Activated T-cell treated with anti-CD3 and anti-CD28 coated beads, Interleukin-2, amount 50 U/mL, for 24 hours (primary cell): ENCODE measurements around the gene PATL1.

Experiments used
- DNase-seq: peaks from one replicate; pipeline ENCODE4 v3.0.0-alpha.2; 2020
- H3K27ac Mint-ChIP-seq: 2 replicates; pipeline ENCODE4 v1.8.0; 2020; ENCODE audit warnings: mild to moderate bottlenecking, mixed read lengths
- H3K27me3 Mint-ChIP-seq: 2 replicates; pipeline ENCODE4 v1.8.0; 2020; ENCODE audit warnings: mixed read lengths
- H3K36me3 Mint-ChIP-seq: 2 replicates; pipeline ENCODE4 v1.8.0; 2020; ENCODE audit warnings: low read depth, mixed read lengths
- H3K4me1 Mint-ChIP-seq: 2 replicates; pipeline ENCODE4 v1.8.0; 2020; ENCODE audit warnings: low read depth, mixed read lengths
- H3K4me3 Mint-ChIP-seq: 2 replicates; pipeline ENCODE4 v1.8.0; 2020; ENCODE audit warnings: mild to moderate bottlenecking, moderate library complexity, mixed read lengths
- H3K9me3 Mint-ChIP-seq: 2 replicates; pipeline ENCODE4 v1.8.0; 2020; ENCODE audit warnings: mixed read lengths

The PATL1 gene

DNA sequence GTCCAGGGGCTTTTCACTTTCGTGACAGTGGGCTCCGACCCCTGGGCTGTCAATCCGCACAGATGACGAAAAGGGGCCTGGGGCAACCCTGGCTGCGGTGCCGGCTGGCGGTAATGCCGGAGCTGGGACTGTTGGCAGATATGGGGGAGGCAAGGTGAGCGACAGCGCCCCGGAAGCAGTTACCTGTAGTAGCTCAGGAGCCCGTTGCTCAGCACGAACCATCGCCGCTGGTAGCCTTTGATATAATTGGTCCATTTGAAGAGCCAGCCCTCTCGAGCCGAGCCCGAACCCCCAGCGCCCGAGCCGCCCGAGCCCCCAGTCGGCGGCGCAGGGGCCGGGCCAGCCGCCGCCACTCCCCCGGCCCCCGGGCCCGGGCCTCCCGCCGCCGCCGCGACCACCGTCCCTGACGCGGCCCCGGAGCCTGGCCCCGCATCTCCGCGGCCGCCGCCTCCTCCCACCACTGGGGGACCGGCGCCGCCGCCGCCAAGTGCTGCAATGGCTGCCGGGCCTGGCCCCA lies 53.7 kb downstream of the PATL1 start:
- H3K9me3 Mint-ChIP-seq = no peaks in the 10 kb centered on the region
- H3K4me3 Mint-ChIP-seq = peak overlapping the region; percentile 91
- peak; percentile 71 for DNase-seq
- peaks cover 57% of the 10 kb centered on the region for H3K4me1 Mint-ChIP-seq
- H3K36me3 Mint-ChIP-seq = peaks cover 44% of the 10 kb centered on the region
- H3K27ac Mint-ChIP-seq = peak overlapping the region; percentile 99
- no peaks in the 10 kb centered on the region for H3K27me3 Mint-ChIP-seq

DNA sequence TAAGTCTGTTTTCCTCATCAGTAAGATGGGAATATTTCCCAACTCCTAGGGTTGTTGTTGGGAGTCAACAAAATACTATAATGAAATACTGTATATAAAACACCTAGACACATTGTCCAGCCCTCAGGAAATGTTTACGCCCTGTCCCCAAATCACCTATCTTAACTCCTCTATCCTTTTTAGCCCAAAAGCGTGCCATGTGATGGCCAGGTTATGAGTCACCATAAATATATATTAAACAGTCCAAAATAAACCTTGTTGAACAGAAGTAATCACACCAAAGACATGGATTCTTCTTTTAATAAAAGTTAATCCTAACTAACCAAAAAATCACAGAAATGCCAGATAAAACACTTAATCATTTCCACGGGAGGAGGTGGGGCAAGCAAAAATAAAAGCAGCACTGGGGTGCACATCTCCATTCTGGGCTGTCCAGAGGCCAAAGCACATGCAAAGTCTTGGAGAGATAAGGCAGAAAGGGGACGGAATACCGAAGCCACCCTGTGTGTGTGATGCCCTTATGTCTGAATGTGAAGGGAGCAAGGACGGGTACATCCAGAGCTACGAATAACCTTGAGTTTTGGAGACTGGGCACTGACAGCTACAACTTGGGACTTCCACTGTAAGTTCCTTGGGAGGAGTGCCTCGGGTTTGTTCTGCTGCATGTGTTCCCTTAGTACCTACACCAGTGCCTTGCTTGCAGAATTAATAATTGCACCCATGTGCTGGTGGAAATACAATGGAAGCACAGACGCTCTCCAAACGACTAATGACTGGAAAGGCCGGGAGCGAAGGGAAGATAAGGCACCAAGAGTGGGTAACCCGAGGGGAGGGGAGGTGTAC lies 54.3 kb downstream of the PATL1 start:
- peak overlapping the region; percentile 91 for H3K4me3 Mint-ChIP-seq
- H3K9me3 Mint-ChIP-seq = no peaks in the 10 kb centered on the region
- DNase-seq = no peak
- H3K4me1 Mint-ChIP-seq = peaks cover 62% of the 10 kb centered on the region
- peaks cover 50% of the 10 kb centered on the region for H3K36me3 Mint-ChIP-seq
- H3K27ac Mint-ChIP-seq = peak overlapping the region; percentile 90
- H3K27me3 Mint-ChIP-seq = no peaks in the 10 kb centered on the region

DNA sequence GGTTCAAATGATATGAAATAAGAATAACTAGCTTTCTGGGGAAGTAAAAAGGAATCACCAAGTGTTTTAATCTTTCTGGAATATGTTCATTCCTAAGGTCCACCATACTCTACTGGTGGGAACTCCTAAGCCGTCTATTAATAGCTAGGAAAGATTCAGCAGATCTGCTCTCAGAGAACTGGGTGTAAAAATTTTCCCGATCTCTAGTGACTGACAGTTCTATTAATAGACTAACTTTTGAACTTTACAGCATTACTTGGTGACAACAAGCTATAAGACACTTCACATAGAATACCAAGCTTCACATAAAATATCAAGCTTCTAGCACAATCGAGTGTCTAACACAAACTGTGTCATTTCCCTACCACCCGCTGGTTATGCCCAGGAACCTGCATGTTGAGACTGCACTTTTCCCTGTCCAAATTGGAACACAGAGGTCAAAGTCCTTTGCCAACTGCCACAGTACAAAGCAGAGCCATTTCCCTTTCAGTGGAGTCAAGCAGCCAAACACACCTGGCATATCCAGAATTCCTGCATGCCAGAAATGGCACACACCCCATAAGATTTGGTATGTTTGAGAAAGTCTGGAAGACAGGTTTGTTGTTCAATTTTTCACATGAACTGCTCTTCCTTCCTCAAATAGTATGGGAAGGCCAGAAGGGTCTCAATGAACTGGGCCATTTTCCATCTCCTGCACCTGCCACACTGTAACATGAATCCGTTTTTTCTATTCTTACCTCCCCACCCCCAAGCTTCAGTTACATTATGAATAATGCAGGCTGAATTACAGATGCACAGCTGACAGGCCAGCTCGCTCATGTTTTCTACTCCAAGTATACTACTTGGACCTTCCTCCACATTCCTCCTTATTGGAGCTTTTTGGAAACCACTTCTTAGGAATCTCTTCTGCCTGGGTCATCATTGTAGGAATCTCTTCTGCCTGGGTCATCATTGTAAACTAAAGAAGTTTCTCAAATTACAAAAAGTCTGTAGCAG lies 57.0 kb downstream of the PATL1 start:
- Mint-ChIP-seq H3K9me3 (no peaks in the 10 kb centered on the region), H3K27me3 (no peaks in the 10 kb centered on the region), H3K36me3 (peaks cover 77% of the 10 kb centered on the region), H3K27ac (peak overlapping the region; percentile 48), H3K4me1 (peaks cover 75% of the 10 kb centered on the region), H3K4me3 (no peak overlapping the region)
- DNase-seq = no peak

DNA sequence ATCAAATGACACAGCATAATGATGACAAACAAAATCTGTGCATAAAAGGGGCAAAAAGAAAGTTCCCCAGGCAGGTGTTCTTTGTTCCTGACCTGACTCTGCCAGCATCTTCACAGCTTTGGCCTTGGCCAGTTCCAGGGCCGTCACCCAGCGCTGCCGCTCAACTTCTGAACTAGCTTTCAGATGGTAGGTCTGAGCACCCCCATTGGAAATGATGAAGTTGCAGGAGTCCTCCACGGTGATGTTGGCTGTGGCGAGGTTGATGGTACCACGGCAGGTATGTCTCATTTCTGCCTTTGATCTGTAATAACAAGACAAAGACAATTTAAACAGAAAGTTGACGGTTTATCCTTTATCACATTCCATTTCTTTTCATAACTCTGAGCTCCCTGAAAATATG lies 58.5 kb downstream of the PATL1 start:
- Mint-ChIP-seq H3K36me3 (peaks cover 93% of the 10 kb centered on the region), H3K27ac (peak overlapping the region; percentile 82), H3K9me3 (no peaks in the 10 kb centered on the region), H3K4me1 (peaks cover 77% of the 10 kb centered on the region), H3K27me3 (no peaks in the 10 kb centered on the region), H3K4me3 (no peak overlapping the region)
- DNase-seq = no peak

DNA sequence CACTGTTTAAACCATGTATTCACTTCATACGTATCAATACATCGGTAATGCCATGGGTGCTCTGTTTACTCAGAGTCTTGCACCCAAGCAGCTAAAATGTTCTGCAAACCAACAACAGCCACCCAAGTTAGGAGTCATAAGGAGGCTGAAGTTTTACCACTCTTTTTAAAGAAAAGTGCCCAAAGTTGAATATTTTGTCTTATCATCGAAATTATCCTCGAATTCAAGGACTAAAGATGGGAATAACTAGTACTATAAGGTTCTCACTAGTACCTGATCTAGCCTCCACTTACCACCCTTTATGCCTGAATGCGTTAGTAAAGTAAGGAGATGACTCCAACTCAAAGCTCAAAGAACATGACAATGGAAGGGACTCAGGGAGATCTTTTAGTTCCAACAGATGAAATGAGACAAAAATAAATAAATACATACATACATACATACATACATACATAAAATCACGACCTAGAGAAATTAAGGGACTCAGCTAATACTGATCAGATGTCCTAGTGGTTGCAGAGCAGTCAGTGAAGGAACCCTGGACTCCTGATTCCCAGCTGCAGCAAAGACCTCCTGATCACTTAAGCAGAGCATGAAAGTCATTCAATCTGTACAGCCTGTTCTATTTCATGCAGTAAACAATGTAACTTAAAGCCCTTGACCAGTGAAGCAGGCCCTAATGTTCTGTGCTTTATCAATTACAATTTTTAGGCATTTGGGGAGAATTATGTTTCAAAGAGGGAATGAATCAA lies 61.0 kb downstream of the PATL1 start:
- Mint-ChIP-seq H3K27ac (no peak overlapping the region), H3K27me3 (no peaks in the 10 kb centered on the region), H3K4me3 (no peak overlapping the region), H3K4me1 (peaks cover 64% of the 10 kb centered on the region), H3K36me3 (peaks cover 92% of the 10 kb centered on the region), H3K9me3 (no peaks in the 10 kb centered on the region)
- DNase-seq = no peak

DNA sequence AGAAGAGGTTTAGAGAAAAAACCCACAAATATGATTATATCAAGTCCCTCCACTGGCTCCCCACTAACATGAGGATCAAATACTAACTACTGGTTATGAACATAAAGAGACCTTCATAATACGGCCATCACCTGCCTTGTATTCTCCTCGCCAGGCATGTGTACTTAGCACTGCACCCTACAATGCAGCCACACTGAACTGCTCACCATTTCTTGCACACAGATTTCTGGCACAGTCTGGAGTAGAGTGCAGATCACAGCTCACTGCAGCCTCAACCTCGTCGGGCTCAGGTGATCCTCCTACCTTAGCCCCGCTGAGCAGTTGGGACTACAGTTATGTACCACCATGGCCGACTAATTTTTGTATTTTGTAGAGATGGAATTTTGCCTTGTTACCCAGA lies 66.4 kb downstream of the PATL1 start:
- H3K4me1 Mint-ChIP-seq = peaks cover 22% of the 10 kb centered on the region
- peaks cover 96% of the 10 kb centered on the region for H3K36me3 Mint-ChIP-seq
- peak overlapping the region; percentile 55 for H3K27ac Mint-ChIP-seq
- H3K9me3 Mint-ChIP-seq = no peaks in the 10 kb centered on the region
- no peak for DNase-seq
- H3K27me3 Mint-ChIP-seq = no peaks in the 10 kb centered on the region
- no peak overlapping the region for H3K4me3 Mint-ChIP-seq

DNA sequence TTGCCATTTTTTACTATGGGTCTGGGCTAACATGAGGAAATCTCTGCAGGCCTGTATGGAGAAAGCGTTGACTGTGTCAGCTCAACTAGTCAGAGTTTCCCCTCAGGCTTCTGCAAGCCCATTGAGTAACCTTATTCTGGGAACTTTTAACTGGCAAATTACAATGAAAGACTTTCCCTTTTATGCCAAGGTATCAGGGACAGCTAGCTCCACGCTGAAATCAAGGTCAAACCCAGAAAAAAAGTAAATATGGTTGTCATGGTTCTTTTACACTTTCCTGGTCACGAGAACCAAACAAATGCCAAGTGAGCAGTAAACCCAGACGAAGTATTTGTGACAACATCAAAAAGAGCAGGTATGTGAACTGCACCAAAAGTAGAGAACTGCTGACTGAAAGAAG lies 67.0 kb downstream of the PATL1 start:
- peak overlapping the region; percentile 23 for H3K27ac Mint-ChIP-seq
- no peak overlapping the region for H3K4me3 Mint-ChIP-seq
- no peaks in the 10 kb centered on the region for H3K9me3 Mint-ChIP-seq
- no peak for DNase-seq
- H3K4me1 Mint-ChIP-seq = peaks cover 19% of the 10 kb centered on the region
- no peaks in the 10 kb centered on the region for H3K27me3 Mint-ChIP-seq
- peaks cover 96% of the 10 kb centered on the region for H3K36me3 Mint-ChIP-seq

DNA sequence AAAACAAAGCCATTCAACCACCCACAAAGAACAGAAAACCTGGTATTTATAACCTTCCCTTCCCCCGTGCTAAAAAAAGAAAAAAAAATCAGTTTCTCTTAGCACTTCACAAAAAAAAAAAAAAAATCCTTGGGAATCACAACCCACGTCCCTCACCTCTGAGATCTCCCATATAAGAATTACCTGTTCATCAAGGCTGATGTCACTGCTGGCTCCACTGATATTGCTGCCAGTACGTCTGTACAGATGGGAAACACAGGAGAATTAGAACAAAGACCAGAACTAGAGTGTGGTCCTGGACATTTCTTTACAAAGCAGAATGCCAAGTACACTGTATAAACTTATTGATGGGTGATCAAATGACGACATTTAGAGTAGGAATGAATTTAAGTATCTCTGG lies 68.2 kb downstream of the PATL1 start:
- Mint-ChIP-seq H3K9me3 (no peaks in the 10 kb centered on the region), H3K27ac (peak overlapping the region; percentile 33), H3K4me1 (peaks cover 11% of the 10 kb centered on the region), H3K27me3 (no peaks in the 10 kb centered on the region), H3K36me3 (peaks cover 95% of the 10 kb centered on the region), H3K4me3 (no peak overlapping the region)
- no peak for DNase-seq

DNA sequence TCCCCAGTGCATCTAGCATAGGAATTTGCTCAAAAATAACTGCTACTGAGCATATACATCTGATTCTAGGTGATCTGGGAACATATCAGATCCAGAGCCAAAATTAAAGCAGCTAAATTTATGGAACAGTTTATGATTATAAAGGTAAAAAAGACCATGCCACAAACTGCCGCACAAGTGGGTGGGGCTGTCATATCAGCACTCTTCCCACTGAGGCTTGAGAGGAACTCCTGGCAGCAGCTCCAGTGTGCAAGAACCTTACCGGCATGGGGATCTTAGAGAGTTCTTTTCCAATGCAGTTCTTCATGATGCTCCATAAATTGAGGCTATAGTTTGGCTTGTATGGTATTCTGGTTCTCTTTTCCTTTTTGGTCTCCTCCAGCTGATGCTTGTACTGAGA lies 68.6 kb downstream of the PATL1 start:
- H3K27ac Mint-ChIP-seq = peak overlapping the region; percentile 33
- no peak for DNase-seq
- no peak overlapping the region for H3K4me3 Mint-ChIP-seq
- no peaks in the 10 kb centered on the region for H3K27me3 Mint-ChIP-seq
- H3K36me3 Mint-ChIP-seq = peaks cover 96% of the 10 kb centered on the region
- H3K4me1 Mint-ChIP-seq = peaks cover 10% of the 10 kb centered on the region
- H3K9me3 Mint-ChIP-seq = no peaks in the 10 kb centered on the region

DNA sequence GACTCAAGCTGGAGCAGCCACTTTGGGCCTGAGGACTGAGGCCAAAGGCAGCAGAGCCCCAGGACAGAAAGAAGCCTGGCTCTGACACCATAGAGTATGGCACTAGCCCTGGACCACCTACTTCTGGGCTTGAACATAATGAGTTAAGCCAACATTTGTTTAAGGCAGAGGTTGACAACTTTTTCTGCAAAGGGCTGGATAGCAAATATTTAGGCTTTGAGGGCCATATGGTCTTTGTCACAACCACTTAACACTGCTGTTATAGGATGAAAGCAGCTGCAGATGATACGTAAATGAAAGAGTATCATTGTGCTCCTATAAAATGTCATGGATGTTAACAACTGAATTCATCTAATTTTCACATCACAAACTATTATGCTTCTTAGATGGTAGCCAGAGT lies 69.9 kb downstream of the PATL1 start:
- no peaks in the 10 kb centered on the region for H3K9me3 Mint-ChIP-seq
- H3K27ac Mint-ChIP-seq = no peak overlapping the region
- peaks cover 7% of the 10 kb centered on the region for H3K4me1 Mint-ChIP-seq
- DNase-seq = no peak
- H3K27me3 Mint-ChIP-seq = no peaks in the 10 kb centered on the region
- no peak overlapping the region for H3K4me3 Mint-ChIP-seq
- H3K36me3 Mint-ChIP-seq = peaks cover 99% of the 10 kb centered on the region
